ENCODE results near the gene KCNJ5. TPM values are rescaled to one million over a fixed set of nuclear protein-coding genes. Genes with fewer than 3 reads are reported as not detected.

KCNJ5 gene
- total and polyA plus RNA-seq, 2 of the 4 experiments (the other 2 are of a cell fraction): 0.07 to 0.18 TPM

GRCh38 chr11:128931668-128932067 is 40.5 kb downstream of the KCNJ5 start:
- Histone ChIP-seq H2BK15ac (ENCODE audit: low read depth, low read length) (no peak overlapping the region), H4K20me1 (ENCODE audit: insufficient read depth, low read length) (no peaks in the 10 kb centered on the region), H3K56ac (ENCODE audit: extremely low read depth, insufficient read depth, low read length) (no peak overlapping the region), H3K4ac (ENCODE audit: low read depth, low read length) (no peak overlapping the region), H2AK9ac (replicated peaks; ENCODE audit: low read depth, low read length, poor library complexity) (no peak overlapping the region), H3K9me3 (ENCODE audit: control insufficient read depth, insufficient read depth, low read length) (no peaks in the 10 kb centered on the region), H3K36me3 (ENCODE audit: control insufficient read depth, insufficient read depth, low read length) (no peaks in the 10 kb centered on the region), H2BK120ac (ENCODE audit: low read depth, low read length) (no peak overlapping the region), H3K9me1 (ENCODE audit: insufficient read depth, low read length) (no peaks in the 10 kb centered on the region), H4K5ac (ENCODE audit: low read depth, low read length) (no peak overlapping the region), H3K9ac (ENCODE audit: low read depth, low read length) (no peak overlapping the region), H3K18ac (ENCODE audit: low read depth, low read length) (no peak overlapping the region), H3K23ac (ENCODE audit: low read depth, low read length) (no peak overlapping the region), H3K79me1 (ENCODE audit: low read depth in 1 of 2, low read length in 2 of 2) (no peaks in the 10 kb centered on the region), H3K4me1 (ENCODE audit: control insufficient read depth, insufficient read depth, low read length) (peaks cover 3% of the 10 kb centered on the region; the same call in 1 of the 2 replicates), H3K14ac (replicated peaks; ENCODE audit: low read depth, low read length) (no peak overlapping the region), H2AFZ (replicated peaks; ENCODE audit: low read length, poor library complexity) (no peak overlapping the region), H3K4me2 (ENCODE audit: low read depth, low read length) (no peak overlapping the region), H4K91ac (ENCODE audit: insufficient read depth, low read depth, low read length) (no peak overlapping the region), H3K4me3 (ENCODE audit: insufficient read depth, low read depth, low read length) (no peak overlapping the region), H3K27me3 (ENCODE audit: control insufficient read depth, insufficient read depth, low read length) (peaks cover 26% of the 10 kb centered on the region), H2BK5ac (ENCODE audit: low read depth, low read length, poor library complexity, severe bottlenecking) (no peak overlapping the region), H2BK20ac (ENCODE audit: low read depth, low read length) (no peak overlapping the region), H3K27ac (ENCODE audit: insufficient read depth, low read length) (no peak overlapping the region), H4K8ac (ENCODE audit: low read depth in 2 of 2, low read length in 2 of 2) (no peak overlapping the region), H2AK5ac (ENCODE audit: low read depth, low read length) (no peak overlapping the region)
- no TSS peak for BruUV-seq (replicated peaks)
- in situ Hi-C loops (cut with MboI; ENCODE audit: low sequenced_read_pairs) (no loop called here), intact Hi-C loops (cut with micrococcal nuclease) (no loop called here), dilution Hi-C loops (cut with HindIII; ENCODE audit: low sequenced_read_pairs, unreplicated experiment) (no loop called here)
- ATAC-seq (ENCODE audit: low read depth) (no peak; the same call in 1 of the 2 replicates), DNase-seq (no peak)
- POLR2A ChIA-PET (ENCODE audit: unreplicated experiment): no interaction called here
- CTCF ChIA-PET: no interaction called here
- 80% methylated on average over 1 of the region's 6 CpGs; no CpG with 5 or more reads in 1 of the 2 experiments for WGBS, 2 experiments (ENCODE audit: extremely low coverage in 2 of 2, insufficient read length in 1 of 2)
- TF ChIP-seq MXI1 (IDR thresholded peaks at IDR 0.05; ENCODE audit: borderline replicate concordance, low read depth, low read length) (no peak), MAZ (IDR thresholded peaks at IDR 0.05; ENCODE audit: borderline replicate concordance, low read depth, low read length) (no peak), CHD1 (IDR thresholded peaks at IDR 0.05; ENCODE audit: low read depth, low read length) (no peak), ELK1 (IDR thresholded peaks at IDR 0.05; ENCODE audit: borderline replicate concordance, low read depth, low read length) (no peak), BHLHE40 (IDR thresholded peaks at IDR 0.05; ENCODE audit: low read depth, low read length) (no peak), CEBPB (IDR thresholded peaks at IDR 0.05; ENCODE audit: low read depth, low read length) (no peak), SMC3 (IDR thresholded peaks at IDR 0.05; ENCODE audit: low read depth, low read length) (no peak), POLR2A (IDR thresholded peaks at IDR 0.05; ENCODE audit: low read depth, low read length) (no peak)
